Measurements from ENCODE around the gene SPANXA1. TPM values are rescaled to one million over a fixed set of nuclear protein-coding genes. Genes with fewer than 3 reads are reported as not detected.
"Not testable (repeated sequence)": the region's sequence is repeated elsewhere in the genome, so short reads cannot be mapped to it uniquely, and the experiment has no call there.

The SPANXA1 gene
- total and polyA plus RNA-seq, 10 of the 15 experiments (the other 5 are each of a cell fraction or from before 2014, with no cell fraction given): 0.16 TPM; not detected in 9

GRCh38 chrX:141589408-141589807 lies 4.9 kb upstream of the SPANXA1 start, which contains the start of gene SPANXA2:
SPANXA2 (plus strand) TSS chrX:141589708; CDS start chrX:141589768, 60 bp downstream.
- H3K27me3 ChIP-seq (replicated peaks in 1 of 2; ENCODE audit: control insufficient read depth in 2 of 2, insufficient read depth in 2 of 2, low read length in 1 of 2); H3K36me3 ChIP-seq (ENCODE audit: control insufficient read depth in 2 of 2, insufficient read depth in 2 of 2, low read length in 1 of 2); POLR2A ChIA-PET; in situ Hi-C loops (cut with MboI); H4K20me1 ChIP-seq (ENCODE audit: control insufficient read depth, insufficient read depth); H3K4me1 ChIP-seq (ENCODE audit: control insufficient read depth, insufficient read depth, low read length); H3K9me3 ChIP-seq (replicated peaks; ENCODE audit: control insufficient read depth, insufficient read depth, low read length); ATAC-seq; intact Hi-C loops (cut with micrococcal nuclease; ENCODE audit: unreplicated experiment); H3K4me2 ChIP-seq (ENCODE audit: control insufficient read depth, insufficient read depth); H3K9ac ChIP-seq (ENCODE audit: control insufficient read depth, insufficient read depth, low read length); DNase-seq (ENCODE audit: low read depth, low spot score); H3K79me2 ChIP-seq (ENCODE audit: control insufficient read depth, insufficient read depth, low read length); H3K4me3 ChIP-seq; H2AFZ ChIP-seq (ENCODE audit: control insufficient read depth, low read depth, low read length); H3K27ac ChIP-seq (ENCODE audit: control insufficient read depth, insufficient read depth); BruUV-seq (replicated peaks); FAIRE-seq; CTCF ChIA-PET; RAD21 ChIA-PET (ENCODE audit: unreplicated experiment); SMC1A ChIA-PET (ENCODE audit: uncharacterized antibody, unreplicated experiment): not testable (repeated sequence)
- WGBS (ENCODE audit: insufficient coverage, insufficient replicate concordance, low lambda C conversion rate, missing lambda C conversion rate): no CpG with 5 or more reads among the region's 10 CpGs

GRCh38 chrX:141542551-141542950 lies 42.0 kb downstream of the SPANXA1 start:
- H2AFZ ChIP-seq (ENCODE audit: control insufficient read depth, low read depth, low read length); CTCF ChIA-PET; BruUV-seq (replicated peaks); H3K4me1 ChIP-seq (ENCODE audit: control insufficient read depth, insufficient read depth, low read length); ATAC-seq; POLR2A ChIA-PET; intact Hi-C loops (cut with micrococcal nuclease; ENCODE audit: unreplicated experiment); H3K9ac ChIP-seq (ENCODE audit: control insufficient read depth, insufficient read depth, low read length); H3K27ac ChIP-seq (ENCODE audit: control insufficient read depth, insufficient read depth); H3K4me3 ChIP-seq; FAIRE-seq; RAD21 ChIA-PET (ENCODE audit: unreplicated experiment); H3K9me3 ChIP-seq (replicated peaks; ENCODE audit: control insufficient read depth, insufficient read depth, low read length); SMC1A ChIA-PET (ENCODE audit: uncharacterized antibody, unreplicated experiment); H3K27me3 ChIP-seq (replicated peaks in 1 of 2; ENCODE audit: control insufficient read depth in 2 of 2, insufficient read depth in 2 of 2, low read length in 1 of 2); H3K79me2 ChIP-seq (ENCODE audit: control insufficient read depth, insufficient read depth, low read length); H3K36me3 ChIP-seq (ENCODE audit: control insufficient read depth in 2 of 2, insufficient read depth in 2 of 2, low read length in 1 of 2); H3K4me2 ChIP-seq (ENCODE audit: control insufficient read depth, insufficient read depth); DNase-seq (ENCODE audit: low read depth, low spot score); in situ Hi-C loops (cut with MboI); H4K20me1 ChIP-seq (ENCODE audit: control insufficient read depth, insufficient read depth): not testable (repeated sequence)
- WGBS (ENCODE audit: insufficient coverage, insufficient replicate concordance, low lambda C conversion rate, missing lambda C conversion rate): 24% methylated on average over 4 of the region's 16 CpGs

Other genes starting within 250 kb of the SPANXA1 start
- not detected in 2 replicates for gene SPANXA2, start 5.0 kb upstream of the SPANXA1 start, total RNA-seq (2014; rRNA removed)
- not detected in 2 replicates for gene SPANXA2, start 5.0 kb upstream of the SPANXA1 start, total RNA-seq (2014; rRNA removed; fragmentation: Illumina TruSeq; extraction: Trizol)
- not detected in 2 replicates for gene SPANXA2, start 5.0 kb upstream of the SPANXA1 start, total RNA-seq (2021)
- gene SPANXA2, start 5.0 kb upstream of the SPANXA1 start, polyA plus RNA-seq (2011; rRNA removed): 0.16 and 0.22 TPM in 2 replicates
- not detected in 2 replicates for gene SPANXA2, start 5.0 kb upstream of the SPANXA1 start, polyA plus RNA-seq (2014; fragmentation: Illumina TruSeq; extraction: Trizol)
- gene SPANXA2, start 5.0 kb upstream of the SPANXA1 start, polyA plus RNA-seq (2014; fragmentation: Nextera tagmentation; extraction: Ambion mirVana): not detected
- gene SPANXA2, start 5.0 kb upstream of the SPANXA1 start, polyA plus RNA-seq (2014; rRNA removed): not detected in 2 replicates
- gene SPANXA2, start 5.0 kb upstream of the SPANXA1 start, polyA plus RNA-seq (2016; fragmentation: Nextera tagmentation; extraction: Ambion mirVana): not detected
- not detected in 2 replicates for gene SPANXD, start 114.0 kb upstream of the SPANXA1 start, total RNA-seq (2014; rRNA removed)
- gene SPANXD, start 114.0 kb upstream of the SPANXA1 start, total RNA-seq (2014; rRNA removed; fragmentation: Illumina TruSeq; extraction: Trizol): not detected in 2 replicates
- not detected in 2 replicates for gene SPANXD, start 114.0 kb upstream of the SPANXA1 start, total RNA-seq (2021)
- not detected in 2 replicates for gene SPANXD, start 114.0 kb upstream of the SPANXA1 start, polyA plus RNA-seq (2011; rRNA removed)
- not detected in 2 replicates for gene SPANXD, start 114.0 kb upstream of the SPANXA1 start, polyA plus RNA-seq (2014; fragmentation: Illumina TruSeq; extraction: Trizol)
- gene SPANXD, start 114.0 kb upstream of the SPANXA1 start, polyA plus RNA-seq (2014; fragmentation: Nextera tagmentation; extraction: Ambion mirVana): not detected
- not detected in 2 replicates for gene SPANXD, start 114.0 kb upstream of the SPANXA1 start, polyA plus RNA-seq (2014; rRNA removed)
- not detected for gene SPANXD, start 114.0 kb upstream of the SPANXA1 start, polyA plus RNA-seq (2016; fragmentation: Nextera tagmentation; extraction: Ambion mirVana)